ENCODE results near the gene COX7C. TPM values are rescaled to one million over a fixed set of nuclear protein-coding genes. Genes with fewer than 3 reads are reported as not detected.
A peak's percentile ranks its signal among the peaks of the same experiment; 100 is the strongest.
"Not testable (repeated sequence)": the region's sequence is repeated elsewhere in the genome, so short reads cannot be mapped to it uniquely, and the experiment has no call there.

COX7C gene
- total RNA-seq (ENCODE audit: unreplicated experiment): 489 TPM
- long read RNA-seq, transcript COX7C-205 (3 exons, 369 nt): minor isoform, 43 of 517 reads
- long read RNA-seq, transcript COX7C-201 (3 exons, 666 nt): major isoform, 456 of 517 reads
- long read RNA-seq, partial matches to known transcripts: 0 of 517 reads
- long read RNA-seq, other reads (novel, unspliced or antisense): 18 of 517 reads

- H3K27me3 Mint-ChIP-seq (ENCODE audit: unreplicated experiment): peaks cover 2% of the 10 kb centered on the region
- no peaks in the 10 kb centered on the region for H3K4me1 Mint-ChIP-seq (ENCODE audit: low read depth, unreplicated experiment)
- H3K27ac Mint-ChIP-seq (ENCODE audit: unreplicated experiment): peak within 1 kb of the TSS; percentile 99
- H3K9me3 Mint-ChIP-seq (ENCODE audit: unreplicated experiment): peaks cover 5% of the 10 kb centered on the region
- peak; percentile 82 for DNase-seq
- H3K36me3 Mint-ChIP-seq (ENCODE audit: unreplicated experiment): no peaks in the 10 kb centered on the region
- peak within 1 kb of the TSS; percentile 98 for H3K4me3 Mint-ChIP-seq (ENCODE audit: unreplicated experiment)
- TF ChIP-seq CTCF (IDR thresholded peaks at IDR 0.05; ENCODE audit: partially characterized antibody, unreplicated experiment): no peak
Measured at GRCh38 chr5:86617756-86618576, at the start of gene COX7C. Gene COX7C, plus strand, starts transcription at chr5:86617941. Its CDS starts 115 bp downstream, at chr5:86618056.

GRCh38 chr5:86569522-86570426 is 48.0 kb upstream of the COX7C start:
- H3K27me3 Mint-ChIP-seq (ENCODE audit: unreplicated experiment); H3K27ac Mint-ChIP-seq (ENCODE audit: unreplicated experiment); H3K4me1 Mint-ChIP-seq (ENCODE audit: low read depth, unreplicated experiment); H3K36me3 Mint-ChIP-seq (ENCODE audit: unreplicated experiment); H3K9me3 Mint-ChIP-seq (ENCODE audit: unreplicated experiment); DNase-seq; H3K4me3 Mint-ChIP-seq (ENCODE audit: unreplicated experiment): not testable (repeated sequence)

GRCh38 chr5:86570427-86571083 is 47.2 kb upstream of the COX7C start:
- TF ChIP-seq CTCF (IDR thresholded peaks at IDR 0.05; ENCODE audit: partially characterized antibody, unreplicated experiment): no peak
- DNase-seq: no peak
- H3K36me3 Mint-ChIP-seq (ENCODE audit: unreplicated experiment): peaks cover 6% of the 10 kb centered on the region

GRCh38 chr5:86571109-86571508 is 46.6 kb upstream of the COX7C start:
- H3K27ac Mint-ChIP-seq (ENCODE audit: unreplicated experiment); H3K9me3 Mint-ChIP-seq (ENCODE audit: unreplicated experiment); H3K27me3 Mint-ChIP-seq (ENCODE audit: unreplicated experiment); H3K4me3 Mint-ChIP-seq (ENCODE audit: unreplicated experiment); H3K36me3 Mint-ChIP-seq (ENCODE audit: unreplicated experiment); H3K4me1 Mint-ChIP-seq (ENCODE audit: low read depth, unreplicated experiment); DNase-seq: not testable (repeated sequence)

More at GRCh38 chr5:86570427-86571083, 47.2 kb upstream of the COX7C start:
- no peak overlapping the region for H3K4me3 Mint-ChIP-seq (ENCODE audit: unreplicated experiment)
- H3K4me1 Mint-ChIP-seq (ENCODE audit: low read depth, unreplicated experiment): no peaks in the 10 kb centered on the region
- no peaks in the 10 kb centered on the region for H3K27me3 Mint-ChIP-seq (ENCODE audit: unreplicated experiment)
- H3K9me3 Mint-ChIP-seq (ENCODE audit: unreplicated experiment): peaks cover 2% of the 10 kb centered on the region
- no peak overlapping the region for H3K27ac Mint-ChIP-seq (ENCODE audit: unreplicated experiment)

- Mint-ChIP-seq H3K9me3 (ENCODE audit: unreplicated experiment) (peaks cover 2% of the 10 kb centered on the region), H3K36me3 (ENCODE audit: unreplicated experiment) (peaks cover 6% of the 10 kb centered on the region), H3K27ac (ENCODE audit: unreplicated experiment) (no peak overlapping the region), H3K4me1 (ENCODE audit: low read depth, unreplicated experiment) (no peaks in the 10 kb centered on the region), H3K4me3 (ENCODE audit: unreplicated experiment) (no peak overlapping the region), H3K27me3 (ENCODE audit: unreplicated experiment) (no peaks in the 10 kb centered on the region)
- TF ChIP-seq CTCF (IDR thresholded peaks at IDR 0.05; ENCODE audit: partially characterized antibody, unreplicated experiment): no peak
- DNase-seq: no peak
Measured at GRCh38 chr5:86572825-86573517, 44.8 kb upstream of the COX7C start.
